GM23338 (cell line): ENCODE data around the gene CEP250. TPM values are rescaled to one million over a fixed set of nuclear protein-coding genes. Genes with fewer than 3 reads are reported as not detected.

ENCODE experiments used
- ATAC-seq: fragments of 200-7000 bp; cut with Tn5 transposase; 3 replicates; pipeline ENCODE4 v1.9.1; 2020
- DNase-seq: peaks from one replicate; pipeline ENCODE4 v3.0.0-alpha.2; 2015; ENCODE audit warnings: low spot score
- H2AFZ ChIP-seq: fragments of 200-600 bp; sonication (generic); 2 replicates; pipeline ENCODE4 v1.8.0; 2016; ENCODE audit warnings: antibody characterized with exemption, mild to moderate bottlenecking, moderate library complexity
- H3F3A ChIP-seq: fragments of 200-600 bp; sonication (generic); replicated peaks from 2 replicates; pipeline ENCODE4 v1.8.0; 2017; ENCODE audit warnings: antibody characterized with exemption, mixed run types, low read depth
- H3K27ac ChIP-seq: fragments of 200-600 bp; sonication (generic); 2 replicates; pipeline ENCODE4 v1.6.1; 2016; ENCODE audit warnings: low read depth
- H3K27me3 ChIP-seq: fragments of 200-600 bp; sonication (generic); 2 replicates; pipeline ENCODE4 v1.8.0; 2016; ENCODE audit warnings: mild to moderate bottlenecking, mixed run types, moderate library complexity; ENCODE audit not compliant: insufficient read depth
- H3K36me3 ChIP-seq: fragments of 200-600 bp; sonication (generic); 2 replicates; pipeline ENCODE4 v1.8.0; 2016; ENCODE audit warnings: mild to moderate bottlenecking; ENCODE audit not compliant: insufficient read depth
- H3K4me1 ChIP-seq: fragments of 200-600 bp; sonication (generic); 2 replicates; pipeline ENCODE4 v1.8.0; 2016; ENCODE audit warnings: mild to moderate bottlenecking, moderate library complexity; ENCODE audit not compliant: insufficient read depth
- H3K4me2 ChIP-seq: fragments of 200-600 bp; sonication (generic); 2 replicates; pipeline ENCODE4 v1.7.1; 2017; ENCODE audit warnings: mixed run types
- H3K4me3 ChIP-seq: fragments of 200-600 bp; sonication (generic); 2 replicates; pipeline ENCODE4 v1.6.1; 2016; ENCODE audit warnings: mixed run types
- H3K79me2 ChIP-seq: fragments of 200-600 bp; sonication (generic); replicated peaks from 2 replicates; pipeline ENCODE4 v1.8.0; 2017; ENCODE audit warnings: mild to moderate bottlenecking; ENCODE audit not compliant: insufficient read depth
- H3K9me2 ChIP-seq: fragments of 200-600 bp; sonication (generic); 2 replicates; pipeline ENCODE4 v1.8.0; 2017; ENCODE audit not compliant: insufficient read depth
- H4K20me1 ChIP-seq: fragments of 200-600 bp; sonication (generic); replicated peaks from 2 replicates; pipeline ENCODE4 v1.8.0; 2017; ENCODE audit warnings: mild to moderate bottlenecking; ENCODE audit not compliant: insufficient read depth
- H3K27ac Mint-ChIP-seq: 2 replicates; pipeline ENCODE4 v1.8.0; 2020; ENCODE audit warnings: inconsistent platforms, mild to moderate bottlenecking, moderate library complexity, mixed read lengths
- H3K27me3 Mint-ChIP-seq: 3 replicates; pipeline ENCODE4 v1.8.0; 2022; ENCODE audit warnings: low read depth, mild to moderate bottlenecking, moderate library complexity, mixed read lengths, inconsistent platforms; ENCODE audit not compliant: insufficient read depth, poor library complexity
- H3K36me3 Mint-ChIP-seq: 3 replicates; pipeline ENCODE4 v1.8.0; 2021; ENCODE audit warnings: low read depth, mild to moderate bottlenecking, inconsistent platforms, moderate library complexity, mixed read lengths
- H3K4me1 Mint-ChIP-seq: 3 replicates; pipeline ENCODE4 v1.8.0; 2020; ENCODE audit warnings: mild to moderate bottlenecking, inconsistent platforms, mixed read lengths
- H3K4me3 Mint-ChIP-seq: 3 replicates; pipeline ENCODE4 v1.8.0; 2021; ENCODE audit warnings: moderate library complexity, mild to moderate bottlenecking, inconsistent platforms, mixed read lengths
- H3K9me3 Mint-ChIP-seq: 3 replicates; pipeline ENCODE4 v1.8.0; 2020; ENCODE audit warnings: moderate library complexity, mild to moderate bottlenecking, inconsistent platforms, mixed read lengths
- CTCF ChIP-seq, 2 experiments: fragments of 200-600 bp in 1 of 2; sonication (generic) in 1 of 2; conservative IDR thresholded peaks; 2 replicates each; pipeline versions ENCODE4 v1.5.1 to v1.6.1; 2016 to 2017; ENCODE audit warnings: antibody characterized with exemption in 2 of 2, low read depth in 2 of 2, mild to moderate bottlenecking in 2 of 2, moderate library complexity in 1 of 2
- ETS1 ChIP-seq: IDR thresholded peaks from 2 replicates; pipeline ENCODE4 v1.6.1; 2016; ENCODE audit warnings: antibody characterized with exemption
- EZH2 ChIP-seq: fragments of 200-600 bp; sonication (generic); IDR thresholded peaks from one replicate; pipeline ENCODE4 v1.8.0; 2017; ENCODE audit warnings: antibody characterized with exemption, mild to moderate bottlenecking, low read depth; ENCODE audit not compliant: unreplicated experiment
- EZH2phosphoT487 ChIP-seq: fragments of 200-600 bp; sonication (generic); IDR thresholded peaks from one replicate; pipeline ENCODE4 v1.8.1; 2018; ENCODE audit warnings: antibody characterized with exemption; ENCODE audit not compliant: unreplicated experiment
- JUNB ChIP-seq: IDR thresholded peaks from one replicate; pipeline ENCODE4 v1.6.1; 2016; ENCODE audit warnings: antibody characterized with exemption; ENCODE audit not compliant: unreplicated experiment
- STAT1 ChIP-seq: IDR thresholded peaks from one replicate; pipeline ENCODE4 v1.6.1; 2016; ENCODE audit warnings: antibody characterized with exemption; ENCODE audit not compliant: unreplicated experiment
- ZNF114 ChIP-seq: fragments of 250-450 bp; sonication (Bioruptor Pico); IDR thresholded peaks from 2 replicates; pipeline ENCODE4 v1.5.0; 2020; ENCODE audit warnings: mild to moderate bottlenecking, moderate library complexity
- ZNF331 ChIP-seq: fragments of 250-450 bp; sonication (Bioruptor Pico); IDR thresholded peaks from 2 replicates; pipeline ENCODE4 v1.5.0; 2020; ENCODE audit warnings: low read depth, mild to moderate bottlenecking, moderate library complexity
- polyA plus RNA-seq: library from polyadenylated mRNA; unstranded; fragments of >200 nt; fragmentation: Nextera tagmentation; extraction: Ambion mirVana; gene quantifications from 2 replicates; pipeline ENCODE4 v1.2.1, GENCODE V29; 2016
- total RNA-seq: library from RNA; depleted of rRNA; stranded (reverse); fragments of >200 nt; shearing (Covaris generic); gene quantifications from 2 replicates; pipeline ENCODE4 v1.2.3, GENCODE V29; 2014
- TF ChIP-seq, protein P1 (sequence below): fragments of 250-450 bp; sonication (Bioruptor Pico); IDR thresholded peaks from 2 replicates; pipeline ENCODE4 v1.5.0; 2020; ENCODE audit warnings: mild to moderate bottlenecking, moderate library complexity

Gene CEP250
- total and polyA plus RNA-seq, 2 experiments from 2014 or later, result 28.0 to 29.1 TPM

GRCh38 chr20:35564905-35565304 is 109.5 kb downstream of the CEP250 start:
- Histone ChIP-seq H3K4me3 (no peak overlapping the region), H3K36me3 (no peaks in the 10 kb centered on the region), H2AFZ (no peak overlapping the region), H3K79me2 (no peaks in the 10 kb centered on the region), H3K9me2 (no peaks in the 10 kb centered on the region), H3K27ac (no peak overlapping the region), H3K4me2 (no peak overlapping the region), H3K4me1 (no peaks in the 10 kb centered on the region), H4K20me1 (no peaks in the 10 kb centered on the region), H3K27me3 (no peaks in the 10 kb centered on the region), H3F3A (no peaks in the 10 kb centered on the region)
- H3K4me3 Mint-ChIP-seq, result no peak overlapping the region
- ATAC-seq (no peak), DNase-seq (no peak)
- TF ChIP-seq CTCF (conservative IDR thresholded peaks at IDR 0.05; ENCODE audit: low read depth in 2 of 2) (no peak), EZH2phosphoT487 (no peak), JUNB (no peak), ZNF114 (CRISPR knock-in tag) (no peak), STAT1 (no peak), ZNF331 (no peak), ETS1 (no peak), EZH2 (no peak)
- TF ChIP-seq, protein P1, sequence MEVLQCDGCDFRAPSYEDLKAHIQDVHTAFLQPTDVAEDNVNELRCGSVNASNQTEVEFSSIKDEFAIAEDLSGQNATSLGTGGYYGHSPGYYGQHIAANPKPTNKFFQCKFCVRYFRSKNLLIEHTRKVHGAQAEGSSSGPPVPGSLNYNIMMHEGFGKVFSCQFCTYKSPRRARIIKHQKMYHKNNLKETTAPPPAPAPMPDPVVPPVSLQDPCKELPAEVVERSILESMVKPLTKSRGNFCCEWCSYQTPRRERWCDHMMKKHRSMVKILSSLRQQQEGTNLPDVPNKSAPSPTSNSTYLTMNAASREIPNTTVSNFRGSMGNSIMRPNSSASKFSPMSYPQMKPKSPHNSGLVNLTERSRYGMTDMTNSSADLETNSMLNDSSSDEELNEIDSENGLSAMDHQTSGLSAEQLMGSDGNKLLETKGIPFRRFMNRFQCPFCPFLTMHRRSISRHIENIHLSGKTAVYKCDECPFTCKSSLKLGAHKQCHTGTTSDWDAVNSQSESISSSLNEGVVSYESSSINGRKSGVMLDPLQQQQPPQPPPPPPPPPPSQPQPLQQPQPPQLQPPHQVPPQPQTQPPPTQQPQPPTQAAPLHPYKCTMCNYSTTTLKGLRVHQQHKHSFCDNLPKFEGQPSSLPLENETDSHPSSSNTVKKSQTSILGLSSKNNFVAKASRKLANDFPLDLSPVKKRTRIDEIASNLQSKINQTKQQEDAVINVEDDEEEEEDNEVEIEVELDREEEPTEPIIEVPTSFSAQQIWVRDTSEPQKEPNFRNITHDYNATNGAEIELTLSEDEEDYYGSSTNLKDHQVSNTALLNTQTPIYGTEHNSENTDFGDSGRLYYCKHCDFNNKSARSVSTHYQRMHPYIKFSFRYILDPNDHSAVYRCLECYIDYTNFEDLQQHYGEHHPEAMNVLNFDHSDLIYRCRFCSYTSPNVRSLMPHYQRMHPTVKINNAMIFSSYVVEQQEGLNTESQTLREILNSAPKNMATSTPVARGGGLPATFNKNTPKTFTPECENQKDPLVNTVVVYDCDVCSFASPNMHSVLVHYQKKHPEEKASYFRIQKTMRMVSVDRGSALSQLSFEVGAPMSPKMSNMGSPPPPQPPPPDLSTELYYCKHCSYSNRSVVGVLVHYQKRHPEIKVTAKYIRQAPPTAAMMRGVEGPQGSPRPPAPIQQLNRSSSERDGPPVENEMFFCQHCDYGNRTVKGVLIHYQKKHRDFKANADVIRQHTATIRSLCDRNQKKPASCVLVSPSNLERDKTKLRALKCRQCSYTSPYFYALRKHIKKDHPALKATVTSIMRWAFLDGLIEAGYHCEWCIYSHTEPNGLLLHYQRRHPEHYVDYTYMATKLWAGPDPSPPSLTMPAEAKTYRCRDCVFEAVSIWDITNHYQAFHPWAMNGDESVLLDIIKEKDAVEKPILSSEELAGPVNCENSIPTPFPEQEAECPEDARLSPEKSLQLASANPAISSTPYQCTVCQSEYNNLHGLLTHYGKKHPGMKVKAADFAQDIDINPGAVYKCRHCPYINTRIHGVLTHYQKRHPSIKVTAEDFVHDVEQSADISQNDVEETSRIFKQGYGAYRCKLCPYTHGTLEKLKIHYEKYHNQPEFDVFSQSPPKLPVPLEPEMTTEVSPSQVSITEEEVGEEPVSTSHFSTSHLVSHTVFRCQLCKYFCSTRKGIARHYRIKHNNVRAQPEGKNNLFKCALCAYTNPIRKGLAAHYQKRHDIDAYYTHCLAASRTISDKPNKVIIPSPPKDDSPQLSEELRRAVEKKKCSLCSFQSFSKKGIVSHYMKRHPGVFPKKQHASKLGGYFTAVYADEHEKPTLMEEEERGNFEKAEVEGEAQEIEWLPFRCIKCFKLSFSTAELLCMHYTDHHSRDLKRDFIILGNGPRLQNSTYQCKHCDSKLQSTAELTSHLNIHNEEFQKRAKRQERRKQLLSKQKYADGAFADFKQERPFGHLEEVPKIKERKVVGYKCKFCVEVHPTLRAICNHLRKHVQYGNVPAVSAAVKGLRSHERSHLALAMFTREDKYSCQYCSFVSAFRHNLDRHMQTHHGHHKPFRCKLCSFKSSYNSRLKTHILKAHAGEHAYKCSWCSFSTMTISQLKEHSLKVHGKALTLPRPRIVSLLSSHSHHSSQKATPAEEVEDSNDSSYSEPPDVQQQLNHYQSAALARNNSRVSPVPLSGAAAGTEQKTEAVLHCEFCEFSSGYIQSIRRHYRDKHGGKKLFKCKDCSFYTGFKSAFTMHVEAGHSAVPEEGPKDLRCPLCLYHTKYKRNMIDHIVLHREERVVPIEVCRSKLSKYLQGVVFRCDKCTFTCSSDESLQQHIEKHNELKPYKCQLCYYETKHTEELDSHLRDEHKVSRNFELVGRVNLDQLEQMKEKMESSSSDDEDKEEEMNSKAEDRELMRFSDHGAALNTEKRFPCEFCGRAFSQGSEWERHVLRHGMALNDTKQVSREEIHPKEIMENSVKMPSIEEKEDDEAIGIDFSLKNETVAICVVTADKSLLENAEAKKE, result no peak
- H3K36me3 Mint-ChIP-seq, result no peaks in the 10 kb centered on the region
- H3K27ac Mint-ChIP-seq, result no peak overlapping the region
- no peaks in the 10 kb centered on the region; the same call in 2 of the 3 replicates for H3K9me3 Mint-ChIP-seq
- peaks cover 7% of the 10 kb centered on the region for H3K27me3 Mint-ChIP-seq
- peaks cover 16% of the 10 kb centered on the region for H3K4me1 Mint-ChIP-seq
